Measurements from ENCODE around the gene OMP.

GRCh38 chr11:77060234-77060633 is 42.4 kb upstream of the OMP start:
- TF ChIP-seq CTCF (IDR thresholded peaks at IDR 0.05), result no peak
- no peak for TF ChIP-seq POLR2A (IDR thresholded peaks at IDR 0.05)

All from uterus (tissue), 2 donors.